ENCODE data around the gene RUNX3. TPM values are rescaled to one million over a fixed set of nuclear protein-coding genes. Genes with fewer than 3 reads are reported as not detected.
A peak's percentile ranks its signal among the peaks of the same experiment; 100 is the strongest.

The RUNX3 gene
- total and polyA plus RNA-seq, 10 donors = 17.3 to 76.3 (median 49.3) TPM

DNA sequence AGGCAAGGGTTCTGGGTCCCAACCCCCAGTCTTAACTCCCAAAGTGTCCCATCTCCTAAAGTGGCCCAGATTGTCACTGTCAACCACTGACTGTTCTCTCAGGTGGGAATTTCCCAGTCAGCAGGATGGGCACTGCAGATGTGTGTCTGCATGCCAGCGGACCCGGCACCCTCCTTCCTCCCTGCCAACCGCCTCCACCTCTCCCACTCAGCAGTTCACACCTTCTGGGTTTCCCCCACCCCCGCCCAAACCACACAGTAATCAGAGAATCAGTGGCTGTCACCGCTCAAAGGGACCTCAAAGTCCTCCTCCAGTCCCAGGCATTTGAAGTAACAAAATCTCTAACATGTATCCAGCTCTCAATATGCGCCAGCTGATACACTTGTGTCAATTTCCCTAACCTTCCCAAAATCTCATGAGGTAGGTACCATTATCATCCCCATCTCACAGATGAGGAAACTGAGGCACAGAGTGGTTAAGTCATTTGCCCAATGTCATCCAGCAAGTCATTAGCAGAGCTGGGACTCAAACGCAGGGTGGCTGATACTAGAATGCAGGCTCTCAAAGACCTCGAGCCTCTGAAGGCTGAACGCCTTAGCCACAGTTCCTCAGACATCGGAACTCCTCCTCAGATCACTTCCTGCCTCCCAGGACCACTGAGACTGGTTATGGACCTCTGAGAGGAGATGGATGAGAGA is 4.8 kb downstream of the RUNX3 start:
- TF ChIP-seq POLR2AphosphoS5 (IDR thresholded peaks at IDR 0.05) = peak; percentile 52 to 74 (median 72)
- no peak for TF ChIP-seq CTCF (IDR thresholded peaks at IDR 0.05 in 8 of 11, conservative IDR thresholded peaks at IDR 0.05 in 3 of 11)
- Histone ChIP-seq H3K36me3 (peaks cover 0 to 65% (median 1%) of the 10 kb centered on the region in 6 donors), H3K27me3 (replicated peaks in 1 of 7) (peaks cover 0 to 70% (median 42%) of the 10 kb centered on the region in 7 donors), H3K4me1 (peaks cover 46 to 96% (median 88%) of the 10 kb centered on the region in 6 donors), H3K4me3 (peak overlapping the region in 6 of 8 donors; percentile 9 to 95 (median 72)), H3K27ac (peak overlapping the region; percentile 57 to 99 (median 94)), H3K9me3 (no peaks in the 10 kb centered on the region)
- WGBS, 5 donors = 40 to 55% (median 43%) methylated on average over 10 of the region's 10 CpGs
- DNase-seq = no peak
- intact Hi-C loops (cut with DNase I; ENCODE audit: low total_unique reads) = no loop called here

DNA sequence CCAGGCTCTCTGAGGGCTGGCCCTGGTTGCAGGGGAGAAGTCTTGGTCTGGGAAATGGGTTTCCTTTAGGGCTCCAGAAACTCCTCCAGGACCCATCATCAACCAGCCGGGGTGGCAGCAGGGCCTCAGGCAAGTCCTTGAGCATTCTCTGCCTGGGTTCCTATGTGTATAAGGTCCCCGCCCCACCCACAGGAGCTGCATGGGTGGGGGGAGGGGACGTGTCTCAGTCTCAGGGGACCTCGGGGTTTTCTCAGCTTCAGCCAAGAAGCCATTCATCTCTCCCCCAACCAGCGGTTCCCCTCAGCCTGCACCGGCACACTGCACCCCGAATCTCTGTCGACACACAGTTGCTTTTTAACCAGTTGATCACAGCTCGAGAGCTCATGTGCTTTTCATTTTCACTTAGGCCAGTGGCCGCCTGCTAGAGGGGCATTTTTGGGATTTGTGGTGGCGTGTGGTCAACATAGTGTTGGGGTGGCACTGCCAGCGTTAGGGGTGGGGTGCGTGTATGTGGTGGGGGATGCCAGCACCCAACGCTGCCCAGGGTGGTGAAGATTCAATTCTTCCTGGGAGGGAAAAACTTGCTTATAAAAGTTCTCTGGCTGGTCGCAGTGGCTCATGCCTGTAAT is 6.5 kb downstream of the RUNX3 start:
- 56 to 71% (median 64%) methylated on average over 13 to 15 of the region's 15 CpGs for WGBS, 5 donors
- Histone ChIP-seq H3K4me1 (peaks cover 42 to 100% (median 87%) of the 10 kb centered on the region in 6 donors), H3K27me3 (replicated peaks in 1 of 7) (peaks cover 0 to 56% (median 30%) of the 10 kb centered on the region in 7 donors), H3K36me3 (peaks cover 0 to 82% (median 13%) of the 10 kb centered on the region in 6 donors), H3K9me3 (no peaks in the 10 kb centered on the region), H3K4me3 (peak overlapping the region in 2 of 8 donors; percentile 16 to 30), H3K27ac (peak overlapping the region in 7 of 8 donors; percentile 32 to 99 (median 94))
- no peak for DNase-seq
- peak in 2 of 3 donors; percentile 38 to 42 for TF ChIP-seq POLR2AphosphoS5 (IDR thresholded peaks at IDR 0.05)
- TF ChIP-seq CTCF (IDR thresholded peaks at IDR 0.05 in 8 of 11, conservative IDR thresholded peaks at IDR 0.05 in 3 of 11) = no peak
- no peak for TF ChIP-seq POLR2A (IDR thresholded peaks at IDR 0.05)
- intact Hi-C loops (cut with DNase I; ENCODE audit: low total_unique reads) = no loop called here

GRCh38 chr1:24921938-24922662 is 8.0 kb downstream of the RUNX3 start:
- no peak for DNase-seq
- Histone ChIP-seq H3K36me3 (peaks cover 0 to 91% (median 26%) of the 10 kb centered on the region in 6 donors), H3K9me3 (no peaks in the 10 kb centered on the region), H3K27me3 (replicated peaks in 1 of 7) (peaks cover 0 to 41% (median 17%) of the 10 kb centered on the region in 7 donors), H3K27ac (peak overlapping the region in 7 of 8 donors; percentile 11 to 99 (median 94)), H3K4me1 (peaks cover 42 to 100% (median 79%) of the 10 kb centered on the region in 6 donors), H3K4me3 (no peak overlapping the region)
- intact Hi-C loops (cut with DNase I; ENCODE audit: low total_unique reads) = no loop called here
- TF ChIP-seq POLR2AphosphoS5 (IDR thresholded peaks at IDR 0.05) = peak in 1 of 3 donors; percentile 70
- no peak for TF ChIP-seq CTCF (IDR thresholded peaks at IDR 0.05 in 8 of 11, conservative IDR thresholded peaks at IDR 0.05 in 3 of 11)
- WGBS, 5 donors = 79 to 87% (median 82%) methylated on average over 9 of the region's 9 CpGs
